HFF-Myc (cell line): ENCODE measurements around the gene LEFTY2.
"Not testable (repeated sequence)": the region's sequence is repeated elsewhere in the genome, so short reads cannot be mapped to it uniquely, and the experiment has no call there.

Experiments
- DNase-seq: peaks from one replicate; pipeline ENCODE4 v3.0.0-alpha.2; 2011; ENCODE audit warnings: low read depth; ENCODE audit errors: extremely low read depth
- H3K4me3 ChIP-seq: replicated peaks from 2 replicates; pipeline ENCODE4 v1.5.1; 2011; ENCODE audit warnings: low read depth, mild to moderate bottlenecking, control low read depth, low read length
- CTCF ChIP-seq: IDR thresholded peaks from 2 replicates; pipeline ENCODE4 v1.5.1; 2012; ENCODE audit warnings: mild to moderate bottlenecking, low read depth, low read length, control low read depth; ENCODE audit errors: missing control alignments

The LEFTY2 gene

GRCh38 chr1:225943582-225943981 lies 2.6 kb upstream of the LEFTY2 start:
- no peak for DNase-seq
- H3K4me3 ChIP-seq, result no peak overlapping the region

GRCh38 chr1:225942574-225942973 lies 1.6 kb upstream of the LEFTY2 start:
- no peak for TF ChIP-seq CTCF
- DNase-seq, result no peak
- no peak overlapping the region for H3K4me3 ChIP-seq

More at GRCh38 chr1:225943582-225943981, 2.6 kb upstream of the LEFTY2 start:
- no peak for TF ChIP-seq CTCF

GRCh38 chr1:225941942-225942222 lies 862 bp upstream of the LEFTY2 start:
- no peak for DNase-seq
- no peak overlapping the region for H3K4me3 ChIP-seq
- TF ChIP-seq CTCF, result no peak

GRCh38 chr1:225940385-225941151 lies 452 bp downstream of the LEFTY2 start:
- no peak overlapping the region for H3K4me3 ChIP-seq
- no peak for DNase-seq
- no peak for TF ChIP-seq CTCF

GRCh38 chr1:225939939-225940310 lies 1.1 kb downstream of the LEFTY2 start:
- H3K4me3 ChIP-seq, DNase-seq: not testable (repeated sequence)

GRCh38 chr1:225939097-225939938 lies 1.7 kb downstream of the LEFTY2 start:
- not testable (repeated sequence) for H3K4me3 ChIP-seq, DNase-seq

- H3K4me3 ChIP-seq, result no peak overlapping the region
- TF ChIP-seq CTCF, result no peak
- DNase-seq, result no peak
Observed at GRCh38 chr1:225937048-225937968, 3.7 kb downstream of the LEFTY2 start.
